ENCODE measurements around the gene PFKL. TPM values are rescaled to one million over a fixed set of nuclear protein-coding genes. Genes with fewer than 3 reads are reported as not detected.

PFKL gene
- total RNA-seq, 1 experiment from 2014 or later: 150 TPM

DNA sequence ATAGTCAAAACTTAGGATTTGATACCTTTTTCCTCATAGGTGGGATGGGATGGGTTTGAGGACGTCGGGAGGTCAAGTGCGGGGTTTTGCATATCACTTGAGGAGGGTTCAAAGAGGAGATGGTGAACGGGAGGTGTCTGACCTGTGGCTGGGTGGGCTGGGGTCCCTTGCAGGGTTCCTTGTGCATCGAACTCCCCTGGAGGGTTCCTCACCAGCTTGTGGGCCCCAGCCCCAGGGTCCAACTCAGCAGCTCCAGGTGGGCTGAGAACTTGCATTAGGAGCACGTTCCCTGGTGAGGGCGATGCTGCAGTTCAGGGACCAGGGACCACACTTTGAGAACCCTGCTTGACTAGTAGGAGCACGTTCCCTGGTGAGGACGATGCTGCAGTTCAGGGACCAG is 76.8 kb downstream of the PFKL start:
- no peak overlapping the region for H3K4me2 ChIP-seq (ENCODE audit: low read length)
- ChIA-PET POLR2A (no interaction called here), RAD21 (ENCODE audit: low non-redundant PET in 1 of 2, low total read pairs in 2 of 2, uncharacterized antibody in 2 of 2, unreplicated experiment in 2 of 2) (no interaction called here), CTCF (no interaction called here)
- no peaks in the 10 kb centered on the region for H3K27me3 ChIP-seq (ENCODE audit: insufficient read depth, low read length)
- no peaks in the 10 kb centered on the region for H4K20me1 ChIP-seq (ENCODE audit: insufficient read depth)
- DNase-seq (ENCODE audit: low read depth, low spot score) (no peak), ATAC-seq (no peak)
- no peak overlapping the region for H2AFZ ChIP-seq (ENCODE audit: low read depth, low read length, poor library complexity, severe bottlenecking)
- no peak overlapping the region for H3K27ac ChIP-seq (ENCODE audit: low read depth, low read length)
- H3K36me3 ChIP-seq (ENCODE audit: control insufficient read depth in 1 of 2, insufficient read depth in 2 of 2, low read length in 2 of 2): no peaks in the 10 kb centered on the region
- no peaks in the 10 kb centered on the region for H3K9me2 ChIP-seq (ENCODE audit: insufficient read depth)
- H3K4me1 ChIP-seq (ENCODE audit: control insufficient read depth in 1 of 2, insufficient read depth in 2 of 2, low read length in 2 of 2): no peaks in the 10 kb centered on the region
- intact Hi-C loops (cut with micrococcal nuclease): no loop called here
- no peak overlapping the region for H3K4me3 ChIP-seq (replicated peaks in 1 of 2; ENCODE audit: low read depth in 1 of 2, low read length in 2 of 2)
- H3K9me3 ChIP-seq (ENCODE audit: control insufficient read depth in 1 of 2, insufficient read depth in 1 of 2, low read depth in 1 of 2, low read length in 2 of 2): no peaks in the 10 kb centered on the region
- H3K79me2 ChIP-seq (ENCODE audit: insufficient read depth, low read length): no peaks in the 10 kb centered on the region
- BruUV-seq (replicated peaks): no TSS peak
- TF ChIP-seq CTCF (IDR thresholded peaks at IDR 0.05 in 2 of 3, conservative IDR thresholded peaks at IDR 0.05 in 1 of 3; ENCODE audit: borderline replicate concordance in 1 of 3, insufficient read depth in 1 of 3, low read depth in 2 of 3, low read length in 2 of 3): no peak
- no peak for TF ChIP-seq YY1 (IDR thresholded peaks at IDR 0.05; ENCODE audit: extremely low read depth, insufficient replicate concordance, low read depth, low read length)
- no peak for TF ChIP-seq CBX3 (IDR thresholded peaks at IDR 0.05; ENCODE audit: low read depth)
- no peak for TF ChIP-seq ELF1 (IDR thresholded peaks at IDR 0.05; ENCODE audit: borderline replicate concordance, low read depth)
- TF ChIP-seq ATF3 (IDR thresholded peaks at IDR 0.05): no peak
- no peak for TF ChIP-seq SP1 (IDR thresholded peaks at IDR 0.05; ENCODE audit: low read depth)
- TF ChIP-seq TCF7L2 (IDR thresholded peaks at IDR 0.05; ENCODE audit: borderline replicate concordance, extremely low read depth, insufficient read depth, insufficient read length): no peak
- no peak for TF ChIP-seq POLR2A (IDR thresholded peaks at IDR 0.05; ENCODE audit: borderline replicate concordance, extremely low read depth, insufficient read depth, insufficient read length)
- TF ChIP-seq ZFX (IDR thresholded peaks at IDR 0.05): no peak
- no peak for TF ChIP-seq SIN3A (IDR thresholded peaks at IDR 0.05; ENCODE audit: low read depth)
- TF ChIP-seq, protein P1, sequence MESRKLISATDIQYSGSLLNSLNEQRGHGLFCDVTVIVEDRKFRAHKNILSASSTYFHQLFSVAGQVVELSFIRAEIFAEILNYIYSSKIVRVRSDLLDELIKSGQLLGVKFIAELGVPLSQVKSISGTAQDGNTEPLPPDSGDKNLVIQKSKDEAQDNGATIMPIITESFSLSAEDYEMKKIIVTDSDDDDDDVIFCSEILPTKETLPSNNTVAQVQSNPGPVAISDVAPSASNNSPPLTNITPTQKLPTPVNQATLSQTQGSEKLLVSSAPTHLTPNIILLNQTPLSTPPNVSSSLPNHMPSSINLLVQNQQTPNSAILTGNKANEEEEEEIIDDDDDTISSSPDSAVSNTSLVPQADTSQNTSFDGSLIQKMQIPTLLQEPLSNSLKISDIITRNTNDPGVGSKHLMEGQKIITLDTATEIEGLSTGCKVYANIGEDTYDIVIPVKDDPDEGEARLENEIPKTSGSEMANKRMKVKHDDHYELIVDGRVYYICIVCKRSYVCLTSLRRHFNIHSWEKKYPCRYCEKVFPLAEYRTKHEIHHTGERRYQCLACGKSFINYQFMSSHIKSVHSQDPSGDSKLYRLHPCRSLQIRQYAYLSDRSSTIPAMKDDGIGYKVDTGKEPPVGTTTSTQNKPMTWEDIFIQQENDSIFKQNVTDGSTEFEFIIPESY (IDR thresholded peaks at IDR 0.05; ENCODE audit: extremely low read depth, insufficient replicate concordance, low read length): no peak
- TF ChIP-seq RAD21 (IDR thresholded peaks at IDR 0.05; ENCODE audit: low read depth): no peak
- no peak for TF ChIP-seq ZNF274 (IDR thresholded peaks at IDR 0.05; ENCODE audit: low read depth, low read length)
- TF ChIP-seq EGR1 (IDR thresholded peaks at IDR 0.05; ENCODE audit: low read depth): no peak
- no peak for TF ChIP-seq POLR2AphosphoS5 (IDR thresholded peaks at IDR 0.05; ENCODE audit: low read depth, low read length)
- TF ChIP-seq EZH2 (IDR thresholded peaks at IDR 0.05): no peak
- TF ChIP-seq, protein P2, sequence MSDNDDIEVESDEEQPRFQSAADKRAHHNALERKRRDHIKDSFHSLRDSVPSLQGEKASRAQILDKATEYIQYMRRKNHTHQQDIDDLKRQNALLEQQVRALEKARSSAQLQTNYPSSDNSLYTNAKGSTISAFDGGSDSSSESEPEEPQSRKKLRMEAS (IDR thresholded peaks at IDR 0.05): no peak
- no peak overlapping the region for H3K9ac ChIP-seq (ENCODE audit: low read length)

Data from HCT116 (cell line).